HFF-Myc (cell line): ENCODE data around the gene MAML2.

ENCODE experiments used
- DNase-seq: peaks from one replicate; pipeline ENCODE4 v3.0.0-alpha.2; 2011; ENCODE audit warnings: low read depth; ENCODE audit errors: extremely low read depth
- H3K4me3 ChIP-seq: replicated peaks from 2 replicates; pipeline ENCODE4 v1.5.1; 2011; ENCODE audit warnings: low read depth, mild to moderate bottlenecking, control low read depth, low read length
- TF ChIP-seq, protein P1 (sequence below): IDR thresholded peaks from 2 replicates; pipeline ENCODE4 v1.5.1; 2012; ENCODE audit warnings: mild to moderate bottlenecking, low read depth, low read length, control low read depth; ENCODE audit errors: missing control alignments

MAML2 gene

DNA sequence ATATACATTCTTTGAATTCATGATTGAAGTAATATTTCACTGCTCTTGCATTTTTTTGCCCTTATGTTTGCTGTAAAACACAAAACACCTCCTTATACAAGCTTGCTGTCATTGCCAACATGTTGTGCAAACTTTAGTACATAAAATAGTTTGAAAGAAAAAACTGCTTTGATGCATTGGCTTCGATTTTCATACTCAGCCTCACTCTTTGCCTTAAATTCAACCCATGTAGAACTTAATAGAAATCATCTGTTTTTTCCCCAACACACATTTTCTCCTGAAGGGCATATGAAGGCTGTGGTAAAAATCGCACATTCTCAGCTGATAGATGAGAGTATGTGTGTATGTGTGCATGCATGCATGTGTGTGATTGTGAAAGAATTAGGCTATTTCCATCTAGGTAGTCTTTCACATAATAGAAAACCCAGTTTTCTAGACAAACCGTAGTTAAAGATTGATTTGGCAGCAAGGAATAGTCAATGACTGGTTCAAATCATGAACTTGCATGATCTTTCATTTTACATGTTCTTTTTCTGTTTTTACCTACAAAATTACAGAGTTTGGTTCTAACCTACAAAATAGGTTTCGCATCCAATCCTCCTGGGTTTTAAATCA is 346.3 kb downstream of the MAML2 start:
- no peak for DNase-seq
- TF ChIP-seq, protein P1, sequence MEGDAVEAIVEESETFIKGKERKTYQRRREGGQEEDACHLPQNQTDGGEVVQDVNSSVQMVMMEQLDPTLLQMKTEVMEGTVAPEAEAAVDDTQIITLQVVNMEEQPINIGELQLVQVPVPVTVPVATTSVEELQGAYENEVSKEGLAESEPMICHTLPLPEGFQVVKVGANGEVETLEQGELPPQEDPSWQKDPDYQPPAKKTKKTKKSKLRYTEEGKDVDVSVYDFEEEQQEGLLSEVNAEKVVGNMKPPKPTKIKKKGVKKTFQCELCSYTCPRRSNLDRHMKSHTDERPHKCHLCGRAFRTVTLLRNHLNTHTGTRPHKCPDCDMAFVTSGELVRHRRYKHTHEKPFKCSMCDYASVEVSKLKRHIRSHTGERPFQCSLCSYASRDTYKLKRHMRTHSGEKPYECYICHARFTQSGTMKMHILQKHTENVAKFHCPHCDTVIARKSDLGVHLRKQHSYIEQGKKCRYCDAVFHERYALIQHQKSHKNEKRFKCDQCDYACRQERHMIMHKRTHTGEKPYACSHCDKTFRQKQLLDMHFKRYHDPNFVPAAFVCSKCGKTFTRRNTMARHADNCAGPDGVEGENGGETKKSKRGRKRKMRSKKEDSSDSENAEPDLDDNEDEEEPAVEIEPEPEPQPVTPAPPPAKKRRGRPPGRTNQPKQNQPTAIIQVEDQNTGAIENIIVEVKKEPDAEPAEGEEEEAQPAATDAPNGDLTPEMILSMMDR, result no peak
- no peak overlapping the region for H3K4me3 ChIP-seq

DNA sequence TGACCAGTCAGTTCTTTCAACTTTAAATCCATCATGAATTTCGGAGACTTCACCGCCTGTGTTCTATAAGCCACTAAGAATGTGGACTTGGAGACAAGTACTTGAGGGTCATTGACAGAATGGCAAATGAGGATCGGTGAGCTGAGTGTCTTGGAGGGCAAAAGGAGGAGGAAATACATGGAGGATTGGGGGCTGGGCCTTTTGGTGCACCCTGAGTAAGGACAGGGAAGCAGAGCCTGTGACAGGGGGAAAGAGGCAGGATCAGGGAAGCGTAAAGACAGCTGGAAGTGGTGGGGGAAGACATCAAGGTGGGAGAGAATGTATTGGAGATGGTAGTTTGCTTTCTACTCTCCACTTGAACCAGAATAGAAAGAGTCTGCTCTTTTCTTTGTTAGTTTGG is 348.7 kb downstream of the MAML2 start:
- no peak for DNase-seq
- no peak overlapping the region for H3K4me3 ChIP-seq
- TF ChIP-seq, protein P1, result no peak

DNA sequence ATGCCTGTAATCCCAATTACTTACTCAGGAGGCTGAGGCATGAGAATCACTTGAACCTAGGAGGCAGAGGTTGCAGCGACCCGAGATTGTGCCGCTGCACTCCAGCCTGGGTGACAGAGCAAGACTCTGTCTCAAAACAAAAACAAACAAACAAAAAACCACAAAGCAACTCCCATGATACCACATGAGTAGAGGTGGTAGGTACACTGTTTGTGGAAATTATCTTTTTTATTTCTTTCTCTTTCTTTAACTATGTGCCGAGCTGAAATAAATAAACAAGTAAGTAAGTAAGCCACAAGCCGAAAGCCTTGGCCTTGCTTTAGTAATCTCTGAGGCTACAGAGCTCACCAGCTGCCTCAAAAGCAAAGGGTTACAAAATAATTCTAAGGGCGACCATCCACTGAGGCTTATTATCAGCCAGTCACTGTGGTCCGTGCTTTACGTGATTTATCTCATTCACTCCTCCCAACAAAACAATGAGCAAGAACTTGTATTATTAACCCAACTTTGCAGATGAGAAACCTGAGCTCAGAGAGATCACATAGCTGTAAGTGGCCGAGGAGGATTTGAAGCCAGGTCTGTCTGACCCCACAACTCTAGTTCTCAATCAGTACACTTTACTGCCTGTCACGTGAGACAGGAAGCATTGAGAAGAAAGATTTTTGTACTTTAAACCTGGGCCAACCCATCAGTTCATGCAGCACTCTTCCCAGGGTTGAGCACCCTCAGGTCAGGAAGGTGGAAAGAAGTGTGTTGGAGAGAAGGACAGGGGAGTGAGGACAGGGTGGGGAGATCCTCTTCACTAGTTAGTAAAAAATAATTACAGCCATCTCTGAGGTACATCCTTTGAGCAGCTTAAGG is 349.3 kb downstream of the MAML2 start:
- DNase-seq, result no peak
- H3K4me3 ChIP-seq, result no peak overlapping the region
- TF ChIP-seq, protein P1, result no peak

DNA sequence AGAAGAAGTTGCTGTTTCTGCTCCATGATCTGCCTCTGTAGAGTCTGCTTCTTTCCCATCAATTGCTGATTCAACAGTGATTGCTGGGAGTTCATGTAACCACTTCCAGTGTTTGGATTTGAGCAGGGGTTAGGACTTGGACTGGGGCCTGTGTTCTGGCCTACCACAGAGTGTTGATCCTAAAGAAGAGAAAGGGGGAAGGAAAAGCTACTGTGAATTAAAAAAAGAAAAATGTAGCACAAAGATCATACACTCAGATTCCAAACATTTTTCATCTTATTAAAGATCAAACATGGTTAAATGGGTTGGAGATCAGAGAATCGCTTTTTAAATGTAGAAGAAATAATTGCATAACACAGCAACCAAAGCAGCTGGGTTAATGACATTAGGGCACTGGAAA is 351.4 kb downstream of the MAML2 start:
- TF ChIP-seq, protein P1, result no peak
- no peak overlapping the region for H3K4me3 ChIP-seq
- no peak for DNase-seq

DNA sequence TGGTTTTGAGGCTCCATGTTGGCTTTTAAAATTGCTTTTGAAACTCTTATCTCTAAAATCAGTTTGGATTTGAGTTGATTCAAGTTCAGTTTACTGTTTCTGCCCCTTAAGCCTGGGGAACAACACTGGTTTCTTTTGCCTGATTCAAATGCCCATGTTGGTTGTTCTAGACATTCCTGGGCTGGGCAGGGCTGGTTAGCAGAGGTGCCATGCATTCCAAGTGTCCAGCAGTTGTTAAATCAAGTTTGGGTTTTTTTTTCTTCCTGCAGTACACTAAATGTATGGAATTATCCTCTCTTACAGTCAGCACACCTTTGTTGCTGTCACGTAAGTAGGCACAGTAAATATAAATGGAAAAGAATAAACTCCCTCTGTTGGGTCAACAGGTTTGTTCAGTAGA is 351.9 kb downstream of the MAML2 start:
- no peak overlapping the region for H3K4me3 ChIP-seq
- TF ChIP-seq, protein P1, result no peak
- no peak for DNase-seq

DNA sequence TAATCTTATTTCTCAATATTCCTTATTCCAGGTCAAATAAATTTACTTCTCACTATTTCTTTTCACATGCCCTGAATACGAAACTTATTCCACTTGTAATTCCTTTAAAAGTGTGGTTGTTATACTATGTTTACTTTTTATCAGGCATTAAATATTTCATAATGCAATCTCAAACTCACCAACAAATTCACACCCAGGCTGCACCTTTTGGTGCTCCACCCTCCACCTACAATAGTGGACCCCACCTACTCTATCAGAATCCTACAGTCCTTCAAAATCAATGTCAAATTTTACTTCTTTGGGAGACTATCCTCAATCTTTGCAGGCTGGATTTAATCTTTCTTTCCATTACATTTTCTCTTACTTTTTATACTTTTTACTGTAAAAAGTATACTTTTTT is 353.2 kb downstream of the MAML2 start:
- no peak overlapping the region for H3K4me3 ChIP-seq
- TF ChIP-seq, protein P1, result no peak
- DNase-seq, result no peak
